Measurements from ENCODE around the gene CNNM2.
A peak's percentile ranks its signal among the peaks of the same experiment; 100 is the strongest.
"Not testable (repeated sequence)": the region's sequence is repeated elsewhere in the genome, so short reads cannot be mapped to it uniquely, and the experiment has no call there.

Gene CNNM2

GRCh38 chr10:103042129-103042528 lies 124.0 kb downstream of the CNNM2 start:
- no peak for DNase-seq

- DNase-seq, result no peak
Observed at GRCh38 chr10:103042908-103043307, 124.8 kb downstream of the CNNM2 start.

- no peak for DNase-seq
Observed at GRCh38 chr10:103044942-103045489, 126.9 kb downstream of the CNNM2 start.

DNA sequence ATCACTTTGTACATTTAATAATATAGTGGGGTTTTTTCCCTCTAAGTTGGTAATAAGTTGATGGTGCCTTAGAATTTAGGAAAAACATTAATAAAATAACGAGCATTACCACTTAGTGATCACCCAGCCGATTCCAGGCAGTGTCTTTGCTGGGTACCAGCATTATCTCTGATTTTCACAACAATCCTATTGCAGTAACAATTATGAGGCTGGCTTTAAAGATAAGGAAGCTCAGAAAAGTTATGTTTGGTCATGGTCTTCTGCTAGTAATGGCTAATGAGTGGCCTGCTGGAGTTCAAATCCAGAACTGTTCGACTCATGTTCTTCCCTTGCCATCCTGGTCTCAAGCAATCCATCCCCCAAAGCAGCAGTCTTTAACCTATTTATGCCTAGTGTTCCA lies 127.9 kb downstream of the CNNM2 start:
- no peak for DNase-seq

- DNase-seq, result no peak
Observed at GRCh38 chr10:103047381-103047780, 129.3 kb downstream of the CNNM2 start.

GRCh38 chr10:103049237-103049636 lies 131.1 kb downstream of the CNNM2 start:
- no peak for DNase-seq

- peak; percentile 80 for DNase-seq
Observed at GRCh38 chr10:103053659-103054581, 135.8 kb downstream of the CNNM2 start.

DNA sequence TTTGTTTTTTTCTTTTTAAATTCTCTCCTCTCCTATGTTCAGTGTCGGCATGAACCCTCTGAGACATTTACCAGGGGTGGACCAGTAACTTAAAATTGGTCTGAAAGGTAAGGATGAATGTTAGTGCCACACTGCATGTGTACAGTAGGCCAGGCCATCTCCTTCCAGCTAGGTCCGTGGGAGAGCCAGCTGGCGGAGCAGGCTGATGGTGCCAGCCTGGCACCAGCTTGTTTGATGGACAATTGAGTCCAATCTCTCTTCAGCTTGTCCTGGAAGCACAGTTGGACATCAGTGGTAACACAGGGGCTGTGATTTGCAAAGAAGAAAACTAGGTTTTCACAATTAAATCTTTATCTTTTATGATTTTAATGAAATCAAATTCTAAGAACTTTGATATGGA lies 136.5 kb downstream of the CNNM2 start:
- no peak for DNase-seq

GRCh38 chr10:103055105-103055504 lies 137.0 kb downstream of the CNNM2 start:
- no peak for DNase-seq

- DNase-seq, result no peak
Observed at GRCh38 chr10:103058034-103058433, 139.9 kb downstream of the CNNM2 start.

DNA sequence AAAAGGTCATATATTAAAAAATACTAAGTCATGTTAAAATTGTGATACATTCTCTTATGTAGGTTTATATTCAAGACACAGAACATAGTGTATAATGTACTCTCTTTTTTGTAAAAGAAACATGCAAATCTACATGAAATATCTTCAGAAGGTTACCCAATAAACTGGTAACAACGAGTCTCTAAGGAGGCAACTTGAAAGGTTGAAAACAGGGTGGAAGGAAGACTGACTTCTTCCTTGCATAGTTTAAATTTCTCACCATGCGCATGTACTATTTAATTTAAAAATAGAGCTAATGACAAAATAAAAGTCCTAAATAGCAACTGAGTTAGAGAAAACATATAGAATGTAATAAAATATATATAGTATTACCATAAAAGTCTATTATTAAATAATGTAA lies 142.5 kb downstream of the CNNM2 start:
- DNase-seq, result no peak

DNA sequence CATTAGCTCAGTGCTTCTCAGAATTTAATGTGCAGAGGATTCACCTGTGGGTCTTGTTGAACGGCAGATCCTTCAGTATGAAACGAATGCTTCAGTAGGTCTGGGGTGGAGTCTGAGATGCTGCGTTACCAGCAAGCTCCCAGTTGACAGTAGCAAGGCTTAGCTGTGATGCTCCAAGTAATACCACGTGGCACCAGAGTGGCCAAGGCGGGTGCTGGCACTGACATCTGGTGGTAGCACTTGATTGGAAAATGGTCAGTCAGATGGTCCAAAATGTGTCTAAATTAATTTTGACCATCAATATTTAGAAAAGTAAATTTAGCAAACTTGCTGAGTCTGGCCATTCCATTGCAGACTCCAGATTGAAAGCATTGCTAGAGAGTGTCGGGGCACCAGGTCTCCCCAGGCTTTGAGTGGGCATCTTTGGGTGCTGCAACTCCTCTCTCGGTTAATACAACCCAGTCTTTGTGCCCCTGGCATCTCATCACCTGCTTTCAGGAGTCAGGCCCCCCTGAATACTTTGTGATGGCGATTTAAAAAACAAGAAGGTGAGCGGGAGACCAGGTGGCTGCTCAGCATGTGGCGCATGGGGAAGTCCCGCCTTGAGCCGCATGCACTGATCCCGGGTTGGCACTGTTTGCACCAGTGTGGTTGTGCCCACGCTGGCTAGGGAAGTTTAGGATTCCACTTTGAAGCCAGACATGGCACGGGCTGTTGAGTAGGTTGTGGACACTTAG lies 144.9 kb downstream of the CNNM2 start:
- DNase-seq, result no peak

DNA sequence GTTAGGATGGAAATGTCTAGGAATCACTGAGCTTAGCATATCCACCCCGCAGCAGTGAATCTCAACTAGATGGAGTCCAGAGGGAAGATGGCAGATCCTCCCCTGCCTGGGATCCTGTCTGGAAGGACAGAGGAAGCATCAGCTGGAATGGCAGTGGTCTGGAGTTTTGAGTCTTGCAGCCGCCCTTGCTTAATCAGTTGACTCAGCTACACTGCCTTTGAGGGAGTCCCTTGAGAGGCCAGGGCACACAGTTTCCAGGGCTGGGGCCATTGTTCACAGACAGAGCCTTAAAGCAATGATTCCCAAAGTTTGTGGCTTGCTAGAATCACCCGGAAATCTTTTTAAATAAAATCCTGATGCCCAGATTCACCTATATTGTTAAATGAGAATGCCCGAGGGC lies 146.9 kb downstream of the CNNM2 start:
- DNase-seq, result no peak

GRCh38 chr10:103066141-103067098 lies 148.3 kb downstream of the CNNM2 start:
- DNase-seq, result no peak

- not testable (repeated sequence) for DNase-seq
Observed at GRCh38 chr10:103067099-103067477, 149.0 kb downstream of the CNNM2 start.

DNA sequence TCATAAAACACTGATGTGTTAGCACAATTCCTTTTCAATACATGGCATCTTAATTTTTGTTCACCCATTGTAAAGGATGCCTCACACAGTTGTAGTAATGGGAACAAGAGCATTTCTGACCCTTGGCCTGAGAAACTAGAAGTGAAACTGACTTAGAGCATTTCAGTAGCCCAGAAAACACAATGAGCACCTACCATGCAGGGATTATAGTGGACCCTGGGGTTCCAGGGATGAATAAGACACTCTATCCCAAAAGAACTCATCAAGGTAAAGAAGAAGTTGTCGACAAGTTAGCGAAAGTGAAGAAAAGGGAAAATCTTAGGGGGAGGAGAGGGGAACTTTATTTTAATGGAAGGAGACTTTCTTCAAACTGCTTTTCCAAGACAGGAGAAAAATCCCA lies 149.4 kb downstream of the CNNM2 start:
- no peak for DNase-seq

DNA sequence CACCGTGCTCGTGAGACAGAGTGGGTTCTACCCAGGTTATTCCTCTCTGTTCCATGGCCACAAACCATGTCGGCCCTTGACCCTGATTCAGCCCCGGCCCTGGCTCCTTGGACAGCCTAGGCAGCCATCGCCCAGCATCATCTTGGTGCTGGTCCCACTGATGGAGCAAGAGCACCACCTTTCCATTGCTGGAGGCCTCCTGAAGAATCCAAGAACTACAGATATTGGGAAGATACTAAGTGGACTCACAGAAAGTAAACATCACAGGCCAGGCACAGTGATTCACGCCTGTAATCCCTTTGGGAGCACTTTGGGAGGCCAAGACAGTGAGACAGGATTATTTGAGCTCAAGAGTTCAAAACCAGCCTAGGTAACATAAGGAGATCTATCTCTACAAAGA lies 149.9 kb downstream of the CNNM2 start:
- DNase-seq, result no peak

DNA sequence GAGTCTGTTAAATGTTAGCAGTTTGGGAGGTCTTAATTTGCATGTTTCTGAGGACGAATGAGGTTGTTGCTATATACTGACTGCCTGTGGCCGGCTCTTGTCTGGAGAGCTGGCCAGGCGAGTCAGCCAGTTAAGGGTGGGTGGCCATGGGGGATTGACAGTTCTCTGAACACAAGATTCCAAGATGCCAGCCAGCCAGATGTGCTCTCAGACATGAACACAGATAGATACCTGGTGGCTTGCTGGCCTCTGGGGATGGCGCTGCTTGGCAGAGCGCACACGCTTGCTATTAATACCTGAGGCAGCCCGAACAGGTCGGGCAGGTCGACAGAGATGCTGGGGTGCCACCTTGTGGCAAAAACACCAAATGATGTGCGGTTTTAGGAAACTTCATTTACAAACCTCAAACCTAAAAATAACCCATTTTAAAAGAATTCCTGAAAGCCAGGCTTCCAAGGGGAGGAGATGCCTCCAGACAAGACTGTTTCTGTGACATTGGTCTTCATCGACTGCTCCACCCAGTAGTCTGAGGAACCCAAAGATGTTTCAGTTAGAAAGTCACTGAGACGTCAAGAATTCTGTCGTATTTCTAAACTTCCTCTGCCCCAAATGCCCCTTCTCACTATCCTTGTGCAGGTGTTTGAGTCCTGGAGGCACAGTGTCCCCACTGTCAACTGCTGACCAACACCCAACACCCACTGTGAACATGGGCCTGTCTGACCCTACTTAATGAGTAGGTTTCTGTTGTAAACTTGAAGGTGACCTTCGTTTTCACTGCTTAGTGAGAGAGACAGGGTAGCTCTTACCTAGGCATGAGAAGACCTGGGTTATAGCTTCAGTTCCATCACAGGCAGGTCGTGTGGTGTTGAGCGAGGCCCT lies 151.6 kb downstream of the CNNM2 start:
- peak; percentile 76 for DNase-seq

DNA sequence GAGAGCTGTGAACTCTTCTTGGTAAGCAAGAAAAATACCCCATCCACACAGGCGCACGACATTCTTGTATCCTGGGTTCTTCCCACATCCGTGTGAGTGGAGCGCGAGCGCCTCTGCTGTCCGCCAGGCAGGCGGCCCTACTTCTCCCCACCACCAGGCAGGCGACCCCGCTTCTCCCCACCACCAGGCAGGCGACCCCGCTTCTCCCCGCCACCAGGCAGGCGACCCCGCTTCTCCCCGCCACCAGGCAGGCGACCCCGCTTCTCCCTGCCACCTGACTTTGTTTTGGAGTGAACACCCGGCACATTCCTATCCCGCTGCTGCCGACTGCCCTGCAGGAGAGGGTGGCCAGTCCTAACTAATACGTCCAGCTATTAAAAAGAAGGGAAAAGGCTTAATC lies 154.2 kb downstream of the CNNM2 start:
- DNase-seq, result no peak

- no peak for DNase-seq
Observed at GRCh38 chr10:103072891-103073290, 154.8 kb downstream of the CNNM2 start.

GRCh38 chr10:103077020-103077419 lies 158.9 kb downstream of the CNNM2 start:
- DNase-seq, result no peak

All from CD4-positive, alpha-beta T cell treated with Interleukin-21 for 1 hour (primary cell).